Stimulated activated effector memory CD8-positive, alpha-beta T cell treated with anti-CD3 and anti-CD28 coated beads, Interleukin-12 subunit alpha, Interleukin-12 subunit beta, amount 100 ng/mL, for 72 hours (primary cell): ENCODE measurements around the gene POLL.
"Not testable (repeated sequence)": the region's sequence is repeated elsewhere in the genome, so short reads cannot be mapped to it uniquely, and the experiment has no call there.

Experiments used
- ATAC-seq: fragments of 150-1000 bp; cut with Tn5 transposase; 2 replicates; pipeline ENCODE4 v1.10.0; 2021
- DNase-seq, 2 donors: peaks; one replicate each; pipeline ENCODE4 v3.0.0; 2021 to 2022; ENCODE audit warnings: low spot score in 2 of 2
- H3K27ac Mint-ChIP-seq: one replicate; pipeline ENCODE4 v1.8.0; 2022; ENCODE audit warnings: mild to moderate bottlenecking, mixed read lengths
- H3K36me3 Mint-ChIP-seq: one replicate; pipeline ENCODE4 v1.8.0; 2022; ENCODE audit warnings: mild to moderate bottlenecking, mixed read lengths
- H3K4me1 Mint-ChIP-seq: one replicate; pipeline ENCODE4 v1.8.0; 2022; ENCODE audit warnings: mixed read lengths
- H3K4me3 Mint-ChIP-seq: one replicate; pipeline ENCODE4 v1.8.0; 2022; ENCODE audit warnings: mild to moderate bottlenecking, mixed read lengths
- H3K9me3 Mint-ChIP-seq: one replicate; pipeline ENCODE4 v1.8.0; 2022; ENCODE audit warnings: mixed read lengths

The POLL gene

DNA sequence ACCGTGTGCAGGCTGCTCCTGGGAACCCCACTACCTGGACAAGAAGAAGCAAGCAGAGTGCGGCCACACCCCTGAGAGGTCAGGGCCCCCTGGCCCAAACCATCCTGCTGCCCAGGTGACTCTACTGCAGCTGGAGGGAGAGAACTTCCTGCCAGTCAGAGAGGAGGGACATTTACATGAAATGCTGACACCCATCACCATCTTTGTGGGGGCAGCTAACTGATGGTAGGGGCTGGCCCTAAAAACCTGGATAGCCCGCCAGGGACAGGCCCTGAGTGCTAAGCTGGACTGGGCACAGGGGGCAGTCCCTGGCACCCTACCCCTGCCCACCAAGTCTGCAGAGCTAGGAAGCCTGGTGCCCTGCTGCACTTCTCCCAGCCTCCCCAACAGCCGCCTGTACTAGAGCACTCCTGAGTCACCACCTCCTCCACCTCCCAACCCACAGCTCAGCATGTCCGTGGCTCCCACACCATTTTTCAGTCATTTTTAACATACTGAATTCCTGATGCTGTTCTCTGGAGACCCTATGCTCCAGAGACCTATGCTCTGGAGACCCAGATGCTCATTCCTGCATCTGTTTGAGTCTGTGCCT is 27.6 kb upstream of the POLL start:
- H3K9me3 Mint-ChIP-seq, result no peaks in the 10 kb centered on the region
- H3K4me3 Mint-ChIP-seq, result no peak overlapping the region
- H3K36me3 Mint-ChIP-seq, result peaks cover 39% of the 10 kb centered on the region
- peak overlapping the region; percentile 84 for H3K27ac Mint-ChIP-seq
- no peak for DNase-seq
- ATAC-seq, result no peak
- H3K4me1 Mint-ChIP-seq, result peaks cover 17% of the 10 kb centered on the region

DNA sequence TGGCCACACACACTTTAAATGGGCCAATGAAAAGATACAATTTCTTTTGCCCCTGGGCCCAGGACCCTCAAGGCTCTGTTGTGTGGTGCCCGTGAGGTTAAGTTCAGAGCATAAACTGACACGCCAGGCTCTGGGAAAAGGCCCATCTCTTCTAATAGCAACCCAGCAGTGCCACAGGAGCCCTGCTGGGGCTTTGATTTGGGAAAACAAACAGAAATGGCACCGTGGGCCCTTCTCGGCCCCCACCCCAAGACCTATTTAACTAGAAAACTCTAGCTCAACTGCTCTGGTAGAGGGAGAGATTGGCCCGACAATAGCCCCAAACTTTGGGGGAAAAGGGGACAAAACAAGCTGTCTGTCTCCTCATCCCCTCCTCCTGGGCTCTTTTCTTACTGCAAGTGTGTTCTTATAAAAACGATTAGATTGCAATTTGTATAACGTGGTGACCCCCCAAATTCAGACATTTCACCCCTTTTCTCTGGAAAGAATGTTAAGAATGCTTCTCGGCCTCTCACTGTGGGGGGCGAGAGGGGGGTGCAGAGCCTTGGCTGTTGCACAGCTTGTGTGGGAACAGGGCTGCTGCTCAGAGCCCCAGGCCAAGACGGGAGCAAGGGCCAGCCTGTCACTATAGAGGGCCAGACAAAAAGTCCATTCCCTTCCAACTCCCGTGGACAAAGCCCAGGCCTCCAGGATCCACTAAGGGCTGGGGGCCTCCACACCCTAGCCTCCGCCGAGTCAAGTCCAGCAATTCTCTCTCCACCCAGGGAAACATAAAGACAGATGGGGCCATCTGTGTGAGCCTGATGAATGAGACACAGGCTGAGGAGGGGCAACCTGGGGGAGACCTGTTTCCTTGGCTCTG is 26.8 kb upstream of the POLL start:
- Mint-ChIP-seq H3K36me3 (peaks cover 40% of the 10 kb centered on the region), H3K4me1 (peaks cover 17% of the 10 kb centered on the region), H3K4me3 (no peak overlapping the region), H3K27ac (peak overlapping the region; percentile 84), H3K9me3 (no peaks in the 10 kb centered on the region)
- ATAC-seq (no peak), DNase-seq (no peak)

DNA sequence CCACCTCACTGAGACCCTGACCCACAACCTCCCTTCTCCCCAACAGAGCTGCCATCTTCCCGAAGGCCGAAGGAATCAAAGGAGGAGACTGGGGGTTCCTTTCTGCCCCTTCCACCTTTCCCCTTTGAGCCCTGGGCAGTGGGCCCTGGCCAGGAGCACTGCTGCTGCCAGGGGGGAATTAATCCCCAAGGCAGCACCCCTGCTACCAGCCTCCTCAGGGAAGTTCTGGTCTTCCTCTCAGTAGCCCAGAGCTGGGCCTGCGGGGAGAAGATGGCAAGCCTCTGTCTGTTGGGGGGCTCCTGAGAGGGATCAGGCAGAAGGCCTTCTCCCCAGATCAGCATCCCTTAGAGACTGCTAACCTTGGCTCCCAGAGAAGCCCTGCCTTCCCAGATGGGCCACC is 25.6 kb upstream of the POLL start:
- H3K4me3 Mint-ChIP-seq, result no peak overlapping the region
- no peak for ATAC-seq
- peaks cover 17% of the 10 kb centered on the region for H3K4me1 Mint-ChIP-seq
- no peak for DNase-seq
- peak overlapping the region; percentile 84 for H3K27ac Mint-ChIP-seq
- no peaks in the 10 kb centered on the region for H3K9me3 Mint-ChIP-seq
- H3K36me3 Mint-ChIP-seq, result peaks cover 37% of the 10 kb centered on the region

DNA sequence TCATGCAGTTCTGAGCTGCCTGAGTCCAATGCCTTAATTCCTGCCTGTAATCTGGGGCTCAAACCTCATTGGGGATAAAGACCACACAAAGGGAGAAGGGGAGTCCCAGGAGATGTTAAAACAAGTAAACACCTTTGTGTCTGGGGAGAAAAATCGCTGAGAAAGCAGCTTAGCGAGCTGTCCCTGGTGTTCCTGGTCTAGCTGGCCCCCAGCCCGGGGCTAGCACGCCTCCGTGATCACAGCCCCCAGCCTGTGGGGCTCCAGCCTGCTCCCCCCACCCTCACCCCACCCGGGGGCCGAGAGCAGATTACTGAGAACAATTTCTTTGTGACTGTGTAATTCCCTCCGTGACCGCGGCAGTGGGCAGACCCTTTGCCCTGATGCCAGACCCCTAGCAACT is 24.8 kb upstream of the POLL start:
- Mint-ChIP-seq H3K27ac (peak overlapping the region; percentile 84), H3K4me3 (no peak overlapping the region), H3K4me1 (peaks cover 17% of the 10 kb centered on the region), H3K36me3 (peaks cover 34% of the 10 kb centered on the region), H3K9me3 (no peaks in the 10 kb centered on the region)
- ATAC-seq (no peak), DNase-seq (no peak)

DNA sequence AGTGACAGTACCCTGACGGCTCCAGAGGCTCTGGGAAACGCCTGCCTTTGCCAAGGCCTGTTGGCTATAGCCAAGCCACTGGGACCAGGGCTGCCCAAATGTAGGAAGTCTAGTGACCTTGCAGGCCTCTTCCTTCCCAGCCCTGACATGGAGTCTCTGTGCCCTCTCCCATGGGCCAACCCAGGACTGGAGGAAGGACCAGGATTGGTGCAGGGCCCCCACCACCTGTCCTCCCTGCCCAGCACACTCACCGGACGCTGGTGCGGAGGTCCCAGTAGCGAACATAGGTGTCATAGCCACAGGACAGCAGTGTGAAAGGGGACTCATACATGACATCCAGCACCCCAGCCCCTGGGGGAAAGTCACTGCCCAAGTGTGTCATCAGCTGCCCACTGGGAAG is 24.0 kb upstream of the POLL start:
- H3K27ac Mint-ChIP-seq, result peak overlapping the region; percentile 92
- ATAC-seq, result no peak
- peaks cover 36% of the 10 kb centered on the region for H3K36me3 Mint-ChIP-seq
- no peak for DNase-seq
- no peaks in the 10 kb centered on the region for H3K9me3 Mint-ChIP-seq
- no peak overlapping the region for H3K4me3 Mint-ChIP-seq
- peaks cover 12% of the 10 kb centered on the region for H3K4me1 Mint-ChIP-seq

DNA sequence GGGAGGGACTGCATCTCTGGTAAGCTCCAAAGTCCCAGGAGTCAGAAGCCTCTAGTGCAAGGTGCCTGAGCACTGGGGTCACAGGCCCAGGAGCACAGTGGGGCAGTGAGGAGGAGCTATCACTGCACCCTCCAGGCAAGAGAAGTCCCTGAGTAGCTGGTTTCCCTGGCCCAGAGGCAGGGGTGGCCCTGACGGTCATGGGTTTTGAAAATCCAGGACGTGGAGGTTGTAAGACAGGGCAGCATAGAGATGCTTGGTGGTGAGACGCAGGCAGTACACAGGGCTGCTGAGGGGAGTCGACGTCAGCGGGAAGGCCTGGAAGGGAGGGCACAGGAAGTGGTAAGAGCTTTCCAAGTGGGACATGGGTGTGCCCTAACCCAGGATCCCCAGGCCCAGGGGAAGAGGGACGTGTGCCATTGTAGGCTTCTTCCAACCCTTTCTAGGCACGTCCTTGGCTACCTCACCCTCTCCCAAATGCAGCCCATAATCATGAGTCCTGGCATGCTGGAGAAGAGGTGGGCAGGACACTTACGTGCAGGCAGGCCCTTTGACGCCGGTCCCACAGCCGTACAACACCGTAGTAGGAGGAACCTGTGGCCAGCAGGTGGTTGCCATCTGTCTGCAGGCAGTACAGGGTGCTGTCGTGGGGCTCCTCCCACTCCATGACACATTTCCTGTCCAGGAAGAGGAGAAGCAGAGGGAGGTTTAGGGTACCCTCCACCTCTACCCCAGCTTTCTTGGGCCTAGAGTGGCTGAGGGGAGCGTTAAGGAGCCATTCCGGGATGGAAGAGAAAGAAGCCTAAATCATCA is 23.2 kb upstream of the POLL start:
- peaks cover 43% of the 10 kb centered on the region for H3K36me3 Mint-ChIP-seq
- ATAC-seq (peak; percentile 75), DNase-seq (no peak)
- H3K27ac Mint-ChIP-seq, result peak overlapping the region; percentile 92
- peaks cover 11% of the 10 kb centered on the region for H3K4me1 Mint-ChIP-seq
- H3K9me3 Mint-ChIP-seq, result no peaks in the 10 kb centered on the region
- H3K4me3 Mint-ChIP-seq, result no peak overlapping the region

DNA sequence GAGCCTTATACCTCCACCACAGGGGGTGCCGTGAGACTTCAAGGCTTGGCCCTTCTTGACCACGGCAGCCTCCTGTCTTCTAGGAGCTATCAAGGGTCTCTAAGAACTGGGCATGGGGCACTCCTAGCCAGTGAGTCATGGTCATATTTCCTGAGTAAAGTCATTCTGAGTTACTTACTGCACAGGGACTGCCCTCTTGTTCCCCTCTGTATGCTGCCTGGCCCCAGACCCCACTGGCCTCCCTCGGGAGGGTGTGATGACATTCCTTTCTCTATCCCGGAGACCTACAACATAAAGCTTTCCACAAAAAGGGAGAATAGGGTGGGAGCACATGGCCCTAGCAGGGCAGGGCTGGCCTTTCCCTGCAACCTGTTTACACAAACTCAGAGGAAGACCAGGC is 21.4 kb upstream of the POLL start:
- Mint-ChIP-seq H3K4me1 (peaks cover 11% of the 10 kb centered on the region), H3K4me3 (no peak overlapping the region), H3K9me3 (no peaks in the 10 kb centered on the region), H3K27ac (peak overlapping the region; percentile 85), H3K36me3 (peaks cover 57% of the 10 kb centered on the region)
- ATAC-seq, result no peak
- DNase-seq, result no peak

DNA sequence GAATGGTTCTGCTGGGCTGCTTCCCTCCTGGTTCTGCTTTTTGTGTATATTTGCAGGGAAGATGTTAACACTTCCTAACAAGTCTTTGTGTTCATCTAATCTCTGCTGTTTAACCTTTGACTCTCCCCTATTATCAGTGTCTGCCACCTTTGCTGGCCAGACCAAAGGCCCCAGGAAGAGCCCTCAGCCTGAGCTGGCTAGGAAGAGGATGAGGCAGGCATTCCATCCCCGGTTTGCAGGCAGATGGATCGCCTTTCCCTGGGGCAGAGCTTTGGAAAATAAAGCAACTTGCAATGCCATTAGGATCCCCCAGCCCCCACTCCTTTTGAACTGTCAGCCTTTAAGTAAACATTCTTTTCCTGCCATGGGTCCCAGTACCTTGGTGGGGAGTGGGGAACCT is 19.1 kb upstream of the POLL start:
- Mint-ChIP-seq H3K27ac (peak overlapping the region; percentile 85), H3K4me1 (peaks cover 11% of the 10 kb centered on the region), H3K4me3 (no peak overlapping the region), H3K36me3 (peaks cover 57% of the 10 kb centered on the region), H3K9me3 (no peaks in the 10 kb centered on the region)
- ATAC-seq (no peak), DNase-seq (no peak)

DNA sequence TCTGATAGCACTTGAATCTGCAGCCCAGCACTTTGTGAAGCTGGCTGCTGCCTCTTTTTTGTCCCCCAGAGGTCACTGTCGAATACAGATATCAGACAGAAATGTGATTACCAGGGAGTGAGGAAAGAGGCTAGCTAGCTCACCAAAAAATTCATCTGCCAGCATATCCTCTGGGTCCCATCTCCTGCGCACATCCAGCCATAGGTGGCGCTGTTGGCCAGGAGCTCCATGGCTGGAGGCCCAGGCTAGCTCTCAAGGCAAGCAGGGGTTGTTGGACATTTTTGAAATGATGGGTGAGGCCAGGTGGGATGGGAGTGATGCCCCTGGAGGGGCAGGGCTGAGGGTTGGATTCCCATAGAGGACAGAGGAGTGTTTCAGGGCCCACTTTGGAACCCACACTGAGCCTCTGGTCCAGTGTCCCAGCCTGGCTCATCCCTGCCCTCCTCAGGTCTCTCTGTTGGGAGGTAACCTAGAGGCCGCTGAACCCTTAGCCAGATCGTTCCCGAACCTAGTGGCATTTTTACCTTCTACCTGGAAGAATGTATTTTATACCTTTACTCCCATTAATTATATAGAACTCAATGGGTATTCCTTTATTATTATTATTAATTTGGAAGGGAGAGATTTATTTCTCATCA is 14.8 kb upstream of the POLL start:
- H3K4me3 Mint-ChIP-seq, result no peak overlapping the region
- H3K9me3 Mint-ChIP-seq, result no peaks in the 10 kb centered on the region
- ATAC-seq, result peak; percentile 90
- no peaks in the 10 kb centered on the region for H3K4me1 Mint-ChIP-seq
- no peak overlapping the region for H3K27ac Mint-ChIP-seq
- H3K36me3 Mint-ChIP-seq, result peaks cover 27% of the 10 kb centered on the region
- peak; percentile 62 to 86 for DNase-seq

DNA sequence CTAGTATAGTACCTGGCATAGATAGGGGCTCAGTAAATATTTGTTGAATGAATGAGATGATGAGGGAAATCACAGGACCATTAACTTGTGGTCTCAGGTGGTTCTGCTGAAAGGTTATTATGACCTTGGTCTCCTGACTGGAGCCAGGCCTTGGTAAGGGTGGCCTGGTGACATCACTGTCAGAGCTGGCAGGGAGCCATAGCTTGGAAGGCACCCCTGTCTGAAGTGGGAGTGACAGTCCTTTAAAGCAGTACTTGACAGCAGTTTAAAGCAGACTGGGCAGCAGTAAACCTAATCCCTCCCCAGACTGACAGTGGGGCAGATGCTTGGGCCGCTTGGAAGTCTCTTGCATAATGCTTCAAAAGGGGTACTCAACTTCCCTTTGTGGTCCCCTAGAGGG is 13.5 kb upstream of the POLL start:
- Mint-ChIP-seq H3K4me1 (no peaks in the 10 kb centered on the region), H3K27ac (peak overlapping the region; percentile 39), H3K9me3 (no peaks in the 10 kb centered on the region), H3K36me3 (peaks cover 16% of the 10 kb centered on the region), H3K4me3 (no peak overlapping the region)
- ATAC-seq, result no peak
- no peak for DNase-seq

DNA sequence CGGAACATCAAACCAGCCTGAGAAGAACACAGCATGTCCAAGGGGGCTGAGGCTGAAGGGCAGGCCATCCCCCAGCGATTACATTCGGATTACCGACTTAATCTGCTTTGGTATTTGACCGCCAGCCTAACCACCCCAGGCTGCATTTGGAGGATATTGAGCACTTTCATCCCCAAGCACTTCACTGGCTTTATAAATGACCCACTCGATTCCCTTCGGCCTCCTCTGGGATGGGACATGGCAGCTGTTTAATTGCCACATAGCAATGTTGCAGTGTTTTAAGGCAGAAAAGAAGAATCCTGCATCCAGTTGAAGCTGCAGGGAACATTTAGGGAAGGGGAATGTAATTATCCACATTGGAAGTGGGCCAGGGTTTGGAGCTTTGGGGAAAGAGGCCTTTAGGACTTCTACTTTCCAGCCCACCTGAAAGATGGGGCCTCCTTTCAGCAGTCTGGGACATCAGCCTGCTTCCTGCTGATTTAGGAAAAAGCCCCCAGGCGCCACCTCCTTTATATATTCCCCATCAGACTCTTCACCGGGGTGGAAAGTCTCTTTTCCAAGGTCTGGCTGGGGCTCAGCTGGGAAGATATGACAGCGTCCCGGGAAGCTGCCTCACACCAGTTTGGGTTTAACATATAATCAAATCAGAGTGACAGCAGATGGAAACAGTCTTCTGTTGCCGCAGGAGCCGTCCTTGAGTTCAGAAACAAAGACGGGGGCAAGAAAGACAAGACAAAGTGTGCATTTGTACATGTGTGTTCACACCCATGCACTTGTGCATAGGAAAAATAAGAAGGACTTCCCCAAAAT is 9.2 kb upstream of the POLL start:
- no peak for DNase-seq
- H3K27ac Mint-ChIP-seq, result no peak overlapping the region

DNA sequence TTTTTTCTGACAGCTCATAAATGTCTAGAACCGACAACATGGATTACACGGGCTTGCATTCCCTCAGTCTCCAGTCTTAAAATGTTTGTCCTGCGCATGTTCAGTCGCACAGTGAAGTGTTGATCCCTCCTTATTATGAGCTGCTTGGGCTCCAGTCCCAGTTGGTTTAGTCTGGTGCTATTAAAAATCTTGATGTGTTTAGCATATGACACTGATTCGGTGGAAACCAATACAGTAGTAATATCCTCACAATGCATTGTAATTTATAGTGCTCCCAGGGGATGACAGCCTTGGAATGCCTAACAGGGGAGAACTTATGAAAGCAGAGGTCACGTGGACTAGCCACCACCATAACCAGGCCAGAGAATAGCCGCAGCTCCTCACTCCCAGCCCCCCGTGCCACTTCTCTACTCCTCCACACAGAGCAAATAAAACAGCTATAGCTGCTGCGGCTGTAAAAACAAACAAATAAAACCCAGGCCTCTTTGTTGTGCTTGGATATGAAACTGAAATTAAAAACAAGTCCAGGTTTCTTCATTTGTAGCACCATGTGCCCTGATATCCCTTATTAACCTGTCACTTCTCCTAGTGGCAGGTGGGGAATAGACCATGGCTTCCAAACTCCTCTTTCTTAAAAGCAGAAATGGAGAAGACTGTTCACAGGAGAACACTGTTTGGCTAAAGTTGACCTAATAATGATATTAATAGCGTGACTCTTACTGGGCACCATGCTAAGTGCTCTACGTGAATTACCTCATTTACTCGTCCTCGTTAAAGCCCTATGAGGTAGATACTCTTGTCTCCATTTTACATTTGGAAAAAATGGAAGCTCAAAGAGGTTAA is 7.8 kb upstream of the POLL start:
- Mint-ChIP-seq H3K36me3 (no peaks in the 10 kb centered on the region), H3K9me3 (no peaks in the 10 kb centered on the region), H3K4me1 (no peaks in the 10 kb centered on the region), H3K27ac (no peak overlapping the region), H3K4me3 (no peak overlapping the region)
- DNase-seq (no peak), ATAC-seq (no peak)

More for the DNA sequence above, 9.2 kb upstream of the POLL start:
- Mint-ChIP-seq H3K9me3 (no peaks in the 10 kb centered on the region), H3K36me3 (no peaks in the 10 kb centered on the region), H3K4me3 (no peak overlapping the region), H3K4me1 (no peaks in the 10 kb centered on the region)
- ATAC-seq, result no peak

DNA sequence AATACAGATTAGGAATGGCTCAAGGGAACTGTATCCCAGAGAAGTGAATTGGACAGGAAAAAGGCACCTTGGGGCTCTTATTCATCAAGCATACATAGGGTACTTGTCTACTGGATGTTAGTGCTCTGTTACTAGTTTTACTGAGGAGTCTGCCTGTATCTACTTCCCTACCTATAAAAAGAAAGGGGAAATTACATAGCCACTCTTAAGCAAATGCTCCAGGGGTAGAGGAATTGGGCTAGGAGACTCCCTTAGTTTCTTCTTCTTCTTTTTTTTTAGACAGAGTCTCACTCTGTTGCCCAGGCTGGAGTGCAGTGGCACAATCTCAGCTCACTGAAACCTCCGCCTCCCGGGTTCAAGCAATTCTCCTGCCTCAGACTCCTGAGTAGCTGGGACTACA is 5.3 kb upstream of the POLL start:
- H3K36me3 Mint-ChIP-seq, H3K27ac Mint-ChIP-seq, DNase-seq, H3K9me3 Mint-ChIP-seq, ATAC-seq, H3K4me3 Mint-ChIP-seq, H3K4me1 Mint-ChIP-seq: not testable (repeated sequence)

DNA sequence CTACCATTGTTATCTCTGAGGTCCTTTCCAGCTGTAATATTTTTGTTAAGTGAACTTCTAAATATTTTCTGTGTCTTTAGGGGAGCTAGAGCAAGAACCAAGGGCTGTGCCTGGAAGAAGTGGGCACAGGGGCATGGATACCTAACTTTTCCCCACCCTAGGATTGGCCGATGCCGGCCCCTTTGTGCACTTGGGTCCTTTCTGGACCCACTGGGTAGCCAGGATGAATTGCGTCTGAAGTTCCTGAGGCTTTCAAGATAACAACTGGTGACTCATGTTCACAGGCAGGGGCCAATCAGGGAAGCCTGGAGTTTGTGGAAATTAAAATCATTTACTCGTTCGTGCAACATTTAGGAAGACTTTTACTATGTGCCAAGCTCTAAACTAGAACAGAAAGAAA is 822 bp upstream of the POLL start:
- ATAC-seq (no peak), DNase-seq (no peak)
- H3K27ac Mint-ChIP-seq, result peak overlapping the region; percentile 90
- H3K4me1 Mint-ChIP-seq, result peaks cover 27% of the 10 kb centered on the region
- H3K36me3 Mint-ChIP-seq, result peaks cover 22% of the 10 kb centered on the region
- peak overlapping the region; percentile 91 for H3K4me3 Mint-ChIP-seq
- H3K9me3 Mint-ChIP-seq, result no peaks in the 10 kb centered on the region
